Breast epithelium (tissue), 3 donors: Measurements from ENCODE around the gene THPO.

Source experiments
- POLR2A ChIP-seq: fragments of 450-650 bp; IDR thresholded peaks from one replicate; pipeline ENCODE4 v1.6.1; 2016; ENCODE audit warnings: antibody characterized with exemption, mild to moderate bottlenecking, moderate library complexity
- TF ChIP-seq, protein P1 (sequence below), 3 donors: fragments of 450-650 bp; IDR thresholded peaks; one replicate each; pipeline ENCODE4 v1.5.1; 2016 to 2017; ENCODE audit warnings: antibody characterized with exemption in 3 of 3, mild to moderate bottlenecking in 3 of 3, moderate library complexity in 3 of 3

DNA sequence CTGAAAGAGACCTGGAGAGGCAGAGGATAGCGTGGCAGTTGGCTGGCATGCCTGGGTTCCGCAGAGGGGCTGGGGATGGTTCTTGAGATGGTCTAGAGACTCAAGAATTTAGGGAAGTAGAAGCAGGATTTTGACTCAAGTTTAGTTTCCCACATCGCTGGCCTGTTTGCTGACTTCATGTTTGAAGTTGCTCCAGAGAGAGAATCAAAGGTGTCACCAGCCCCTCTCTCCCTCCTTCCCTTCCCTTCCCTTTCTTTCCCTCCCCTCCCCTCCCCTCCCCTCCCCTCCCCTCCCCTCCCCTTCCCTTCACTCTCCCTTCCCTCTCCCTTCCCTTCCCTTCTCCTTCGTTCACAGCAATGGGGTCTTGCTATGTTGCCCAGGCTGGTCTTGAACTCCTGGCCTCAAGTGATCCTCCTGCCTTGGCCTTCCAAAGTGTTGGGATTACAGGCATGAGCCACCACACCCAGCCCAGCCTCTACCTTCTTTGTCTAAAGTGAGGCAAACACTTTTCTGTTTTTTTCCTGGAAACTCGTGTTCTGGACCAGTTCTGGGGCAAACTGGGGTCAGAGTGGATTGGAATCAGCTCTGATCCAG is 12.0 kb upstream of the THPO start:
- TF ChIP-seq POLR2A: no peak
- TF ChIP-seq, protein P1, sequence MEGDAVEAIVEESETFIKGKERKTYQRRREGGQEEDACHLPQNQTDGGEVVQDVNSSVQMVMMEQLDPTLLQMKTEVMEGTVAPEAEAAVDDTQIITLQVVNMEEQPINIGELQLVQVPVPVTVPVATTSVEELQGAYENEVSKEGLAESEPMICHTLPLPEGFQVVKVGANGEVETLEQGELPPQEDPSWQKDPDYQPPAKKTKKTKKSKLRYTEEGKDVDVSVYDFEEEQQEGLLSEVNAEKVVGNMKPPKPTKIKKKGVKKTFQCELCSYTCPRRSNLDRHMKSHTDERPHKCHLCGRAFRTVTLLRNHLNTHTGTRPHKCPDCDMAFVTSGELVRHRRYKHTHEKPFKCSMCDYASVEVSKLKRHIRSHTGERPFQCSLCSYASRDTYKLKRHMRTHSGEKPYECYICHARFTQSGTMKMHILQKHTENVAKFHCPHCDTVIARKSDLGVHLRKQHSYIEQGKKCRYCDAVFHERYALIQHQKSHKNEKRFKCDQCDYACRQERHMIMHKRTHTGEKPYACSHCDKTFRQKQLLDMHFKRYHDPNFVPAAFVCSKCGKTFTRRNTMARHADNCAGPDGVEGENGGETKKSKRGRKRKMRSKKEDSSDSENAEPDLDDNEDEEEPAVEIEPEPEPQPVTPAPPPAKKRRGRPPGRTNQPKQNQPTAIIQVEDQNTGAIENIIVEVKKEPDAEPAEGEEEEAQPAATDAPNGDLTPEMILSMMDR (IDR thresholded peaks at IDR 0.05): no peak
